WTC11 (cell line): Measurements from ENCODE around the gene ST6GAL1. TPM values are rescaled to one million over a fixed set of nuclear protein-coding genes. Genes with fewer than 3 reads are reported as not detected.

Source experiments
- ATAC-seq: fragments of 200-7000 bp; cut with Tn5 transposase; 2 replicates; pipeline ENCODE4 v1.10.0; 2021; ENCODE audit warnings: mild to moderate bottlenecking, moderate library complexity
- CTCF ChIA-PET: fragments of 300-600 bp; sonication (Branson Sonifier 250); formaldehyde crosslinking; loops from one replicate; lab custom pipeline; 2021; ENCODE audit warnings: antibody characterized with exemption; lab: Charles Lee
- POLR2A ChIA-PET: fragments of 350-600 bp; sonication (Branson Sonifier 250); formaldehyde crosslinking; loops from one replicate; lab custom pipeline; 2021; ENCODE audit warnings: antibody characterized with exemption; lab: Charles Lee
- DNase-seq: peaks from one replicate; pipeline ENCODE4 v3.0.0; 2021; ENCODE audit warnings: low spot score
- H3K27ac Mint-ChIP-seq: 2 replicates; pipeline ENCODE4 v1.8.0; 2021; ENCODE audit warnings: mixed read lengths
- H3K27me3 Mint-ChIP-seq: 2 replicates; pipeline ENCODE4 v1.8.0; 2021; ENCODE audit warnings: low read depth, mild to moderate bottlenecking, moderate library complexity, mixed read lengths
- H3K36me3 Mint-ChIP-seq: 2 replicates; pipeline ENCODE4 v1.8.0; 2021; ENCODE audit warnings: mixed read lengths
- H3K4me1 Mint-ChIP-seq: 2 replicates; pipeline ENCODE4 v1.8.0; 2022; ENCODE audit warnings: mixed read lengths
- H3K4me3 Mint-ChIP-seq: 2 replicates; pipeline ENCODE4 v1.8.0; 2021; ENCODE audit warnings: mild to moderate bottlenecking, moderate library complexity, mixed read lengths
- H3K9me3 Mint-ChIP-seq: 2 replicates; pipeline ENCODE4 v1.8.0; 2021; ENCODE audit warnings: mixed read lengths
- AFF4 ChIP-seq: sonication (generic); formaldehyde crosslinking; IDR thresholded peaks from 2 replicates; pipeline ENCODE4 v1.8.1; 2023; ENCODE audit warnings: mild to moderate bottlenecking, missing genetic modification reagents, borderline replicate concordance
- ATF1 ChIP-seq: sonication (generic); formaldehyde crosslinking; IDR thresholded peaks from 2 replicates; pipeline ENCODE4 v1.8.1; 2023; ENCODE audit warnings: mild to moderate bottlenecking, moderate library complexity, missing genetic modification reagents
- ATF6 ChIP-seq: sonication (generic); formaldehyde crosslinking; IDR thresholded peaks from 2 replicates; pipeline ENCODE4 v1.8.1; 2023; ENCODE audit warnings: mild to moderate bottlenecking, missing genetic modification reagents
- CDX4 ChIP-seq: fragments of 250-450 bp; sonication (Bioruptor Pico); IDR thresholded peaks from 2 replicates; pipeline ENCODE4 v1.9.0; 2021; ENCODE audit warnings: moderate library complexity, mild to moderate bottlenecking, inconsistent platforms, borderline replicate concordance
- CREB1 ChIP-seq: sonication (generic); formaldehyde crosslinking; IDR thresholded peaks from 2 replicates; pipeline ENCODE4 v1.8.0; 2023; ENCODE audit warnings: mild to moderate bottlenecking, missing genetic modification reagents
- FOXP1 ChIP-seq: sonication (generic); formaldehyde crosslinking; IDR thresholded peaks from 2 replicates; pipeline ENCODE4 v1.8.0; 2022; ENCODE audit warnings: missing genetic modification reagents, mild to moderate bottlenecking, moderate library complexity, borderline replicate concordance
- GRHL2 ChIP-seq: fragments of 250-450 bp; sonication (Bioruptor Pico); IDR thresholded peaks from 2 replicates; pipeline ENCODE4 v1.8.0; 2022; ENCODE audit warnings: mild to moderate bottlenecking, moderate library complexity; ENCODE audit not compliant: insufficient replicate concordance, severe bottlenecking
- GTF2I ChIP-seq: fragments of 250-450 bp; sonication (Bioruptor Pico); conservative IDR thresholded peaks from 2 replicates; pipeline ENCODE4 v1.4.0; 2021; ENCODE audit warnings: mild to moderate bottlenecking
- MLX ChIP-seq: sonication (generic); formaldehyde crosslinking; IDR thresholded peaks from 2 replicates; pipeline ENCODE4 v1.8.1; 2023; ENCODE audit warnings: mild to moderate bottlenecking, missing genetic modification reagents, moderate library complexity
- NR1H2 ChIP-seq: sonication (generic); formaldehyde crosslinking; IDR thresholded peaks from 2 replicates; pipeline ENCODE4 v1.9.0; 2021; ENCODE audit warnings: mild to moderate bottlenecking, moderate library complexity, missing genetic modification reagents
- RELA ChIP-seq: sonication (generic); formaldehyde crosslinking; IDR thresholded peaks from 2 replicates; pipeline ENCODE4 v1.8.1; 2022; ENCODE audit warnings: missing genetic modification reagents, mild to moderate bottlenecking, borderline replicate concordance
- SP1 ChIP-seq: sonication (generic); formaldehyde crosslinking; conservative IDR thresholded peaks from 2 replicates; pipeline ENCODE4 v1.8.1; 2022; ENCODE audit warnings: missing genetic modification reagents
- USF1 ChIP-seq: sonication (generic); formaldehyde crosslinking; IDR thresholded peaks from 2 replicates; pipeline ENCODE4 v1.8.0; 2022; ENCODE audit warnings: mild to moderate bottlenecking, missing genetic modification reagents
- USF2 ChIP-seq: sonication (generic); formaldehyde crosslinking; IDR thresholded peaks from 2 replicates; pipeline ENCODE4 v1.8.1; 2023; ENCODE audit warnings: mild to moderate bottlenecking, missing genetic modification reagents, moderate library complexity
- ZMAT4 ChIP-seq: fragments of 250-450 bp; sonication (Bioruptor Pico); IDR thresholded peaks from 2 replicates; pipeline ENCODE4 v1.9.0; 2021; ENCODE audit warnings: mild to moderate bottlenecking
- ZNF121 ChIP-seq: sonication (generic); formaldehyde crosslinking; IDR thresholded peaks from 2 replicates; pipeline ENCODE4 v1.8.0; 2023; ENCODE audit warnings: missing genetic modification reagents
- ZNF219 ChIP-seq: sonication (generic); formaldehyde crosslinking; IDR thresholded peaks from 2 replicates; pipeline ENCODE4 v1.8.0; 2023; ENCODE audit warnings: missing genetic modification reagents, mild to moderate bottlenecking, borderline replicate concordance
- ZNF232 ChIP-seq: sonication (generic); formaldehyde crosslinking; IDR thresholded peaks from 2 replicates; pipeline ENCODE4 v1.8.0; 2022; ENCODE audit warnings: mild to moderate bottlenecking, missing genetic modification reagents
- ZNF317 ChIP-seq: sonication (generic); formaldehyde crosslinking; IDR thresholded peaks from 2 replicates; pipeline ENCODE4 v1.8.1; 2023; ENCODE audit warnings: low read depth, mild to moderate bottlenecking, moderate library complexity, missing genetic modification reagents, borderline replicate concordance
- ZNF396 ChIP-seq: fragments of 250-450 bp; sonication (Bioruptor Pico); IDR thresholded peaks from 2 replicates; pipeline ENCODE4 v1.8.0; 2021; ENCODE audit warnings: mild to moderate bottlenecking, moderate library complexity, borderline replicate concordance
- ZSCAN18 ChIP-seq: fragments of 250-450 bp; sonication (Bioruptor Pico); IDR thresholded peaks from 2 replicates; pipeline ENCODE4 v2.1.2; 2022; ENCODE audit warnings: mild to moderate bottlenecking, moderate library complexity
- total RNA-seq: library from RNA; stranded (reverse); gene quantifications from 3 replicates; pipeline ENCODE4 v1.2.3, GENCODE V29; 2021

Gene ST6GAL1
- total RNA-seq, 1 experiment from 2014 or later: 87.5 TPM

- H3K9me3 Mint-ChIP-seq: no peaks in the 10 kb centered on the region
- H3K27me3 Mint-ChIP-seq: no peaks in the 10 kb centered on the region
- POLR2A ChIA-PET: no interaction called here
- no peak for ATAC-seq
- H3K4me3 Mint-ChIP-seq: no peak overlapping the region
- CTCF ChIA-PET: no interaction called here
- peaks cover 13% of the 10 kb centered on the region for H3K4me1 Mint-ChIP-seq
- DNase-seq: no peak
- peak overlapping the region; percentile 91 for H3K27ac Mint-ChIP-seq
- no peak for TF ChIP-seq ZNF396 (CRISPR knock-in tag)
- TF ChIP-seq CREB1 (CRISPR knock-in tag): no peak
- no peak for TF ChIP-seq USF2 (CRISPR knock-in tag)
- TF ChIP-seq NR1H2 (CRISPR knock-in tag): no peak
- TF ChIP-seq ZNF232 (CRISPR knock-in tag): no peak
- no peak for TF ChIP-seq ZSCAN18 (CRISPR knock-in tag)
- no peak for TF ChIP-seq ATF1 (CRISPR knock-in tag)
- no peak for TF ChIP-seq GRHL2
- no peak for TF ChIP-seq ZNF317 (CRISPR knock-in tag)
- no peak for TF ChIP-seq RELA
- TF ChIP-seq GTF2I (CRISPR knock-in tag): no peak
- TF ChIP-seq ZNF121 (CRISPR knock-in tag): no peak
- no peak for TF ChIP-seq SP1 (CRISPR knock-in tag)
- TF ChIP-seq, all 79 proteins: peak for 0
- H3K36me3 Mint-ChIP-seq: peaks cover 23% of the 10 kb centered on the region
Measured at GRCh38 chr3:187013159-187013716, 82.9 kb downstream of the ST6GAL1 start.

GRCh38 chr3:187014417-187014864 lies 84.1 kb downstream of the ST6GAL1 start:
- Mint-ChIP-seq H3K9me3 (no peaks in the 10 kb centered on the region), H3K4me1 (peaks cover 21% of the 10 kb centered on the region), H3K27ac (0 out of 2 replicates have a peak overlapping the region, but pooled peaks have one; percentile 17), H3K36me3 (peaks cover 23% of the 10 kb centered on the region), H3K27me3 (no peaks in the 10 kb centered on the region), H3K4me3 (no peak overlapping the region)
- ChIA-PET POLR2A (no interaction called here), CTCF (no interaction called here)
- TF ChIP-seq ATF1 (CRISPR knock-in tag) (no peak), USF1 (CRISPR knock-in tag) (no peak), AFF4 (CRISPR knock-in tag) (no peak), ZMAT4 (CRISPR knock-in tag) (no peak), MLX (CRISPR knock-in tag) (no peak), RELA (no peak), CDX4 (CRISPR knock-in tag) (no peak), ATF6 (no peak), FOXP1 (no peak), ZNF219 (CRISPR knock-in tag) (no peak)
- ATAC-seq (no peak), DNase-seq (no peak)
